ENCODE measurements around the gene TTC33. TPM values are rescaled to one million over a fixed set of nuclear protein-coding genes. Genes with fewer than 3 reads are reported as not detected.
"Not testable (repeated sequence)": the region's sequence is repeated elsewhere in the genome, so short reads cannot be mapped to it uniquely, and the experiment has no call there.

Gene TTC33
- total RNA-seq, 1 donor from 2014 or later: 19.3 TPM

GRCh38 chr5:40675396-40676133, 80.2 kb downstream of the TTC33 start:
- intact Hi-C loops (cut with DNase I): loop anchor here (5.0 kb wide), 1 partner anchor 53 kb away; no protein-coding TSS in a partner anchor
- ATAC-seq: no peak
- DNase-seq (ENCODE audit: missing footprints): no peak

- DNase-seq (ENCODE audit: missing footprints) (no peak), ATAC-seq (no peak)
- intact Hi-C loops (cut with DNase I): loop anchor here (5.0 kb wide), 1 partner anchor 52 kb away; no protein-coding TSS in a partner anchor
Observed at GRCh38 chr5:40674661-40675235, 81.0 kb downstream of the TTC33 start.

- intact Hi-C loops (cut with DNase I): no loop called here
- no peak for DNase-seq (ENCODE audit: missing footprints)
- ATAC-seq: peak; percentile 61
Observed at GRCh38 chr5:40672425-40672824, 83.3 kb downstream of the TTC33 start.

- ATAC-seq (no peak), DNase-seq (ENCODE audit: missing footprints) (no peak)
- intact Hi-C loops (cut with DNase I): no loop called here
Observed at GRCh38 chr5:40669606-40670390, 86.0 kb downstream of the TTC33 start.

- intact Hi-C loops (cut with DNase I): no loop called here
Observed at GRCh38 chr5:40667161-40667663, 88.5 kb downstream of the TTC33 start.

GRCh38 chr5:40666657-40667056, 89.1 kb downstream of the TTC33 start:
- ATAC-seq (no peak), DNase-seq (ENCODE audit: missing footprints) (no peak)
- intact Hi-C loops (cut with DNase I): no loop called here

More at GRCh38 chr5:40667161-40667663, 88.5 kb downstream of the TTC33 start:
- ATAC-seq (no peak), DNase-seq (ENCODE audit: missing footprints) (no peak)

- DNase-seq (ENCODE audit: missing footprints) (no peak), ATAC-seq (no peak)
- intact Hi-C loops (cut with DNase I): no loop called here
Observed at GRCh38 chr5:40665635-40666298, 90.0 kb downstream of the TTC33 start.

- intact Hi-C loops (cut with DNase I): no loop called here
- DNase-seq (ENCODE audit: missing footprints): no peak
- no peak for ATAC-seq
Observed at GRCh38 chr5:40660751-40661150, 95.0 kb downstream of the TTC33 start.

GRCh38 chr5:40656766-40657165, 99.0 kb downstream of the TTC33 start:
- DNase-seq (ENCODE audit: missing footprints) (no peak), ATAC-seq (no peak)
- intact Hi-C loops (cut with DNase I): no loop called here

GRCh38 chr5:40656091-40656490, 99.7 kb downstream of the TTC33 start:
- intact Hi-C loops (cut with DNase I); ATAC-seq; DNase-seq (ENCODE audit: missing footprints): not testable (repeated sequence)

GRCh38 chr5:40655138-40655537, 100.6 kb downstream of the TTC33 start:
- intact Hi-C loops (cut with DNase I): no loop called here
- ATAC-seq: no peak

GRCh38 chr5:40654377-40654991, 101.3 kb downstream of the TTC33 start:
- DNase-seq (ENCODE audit: missing footprints) (no peak), ATAC-seq (no peak)
- intact Hi-C loops (cut with DNase I): no loop called here

More at GRCh38 chr5:40655138-40655537, 100.6 kb downstream of the TTC33 start:
- no peak for DNase-seq (ENCODE audit: missing footprints)

- ATAC-seq: no peak
- intact Hi-C loops (cut with DNase I): no loop called here
- no peak for DNase-seq (ENCODE audit: missing footprints)
Observed at GRCh38 chr5:40653221-40654022, 102.3 kb downstream of the TTC33 start.

GRCh38 chr5:40652441-40653220, 103.1 kb downstream of the TTC33 start:
- no peak for ATAC-seq
- intact Hi-C loops (cut with DNase I): no loop called here
- DNase-seq (ENCODE audit: missing footprints): no peak

- intact Hi-C loops (cut with DNase I): no loop called here
- ATAC-seq (no peak), DNase-seq (ENCODE audit: missing footprints) (no peak)
Observed at GRCh38 chr5:40651201-40651600, 104.6 kb downstream of the TTC33 start.

GRCh38 chr5:40649463-40650030, 106.2 kb downstream of the TTC33 start:
- DNase-seq (ENCODE audit: missing footprints) (no peak), ATAC-seq (no peak)
- intact Hi-C loops (cut with DNase I): no loop called here

GRCh38 chr5:40648150-40648549, 107.6 kb downstream of the TTC33 start:
- no peak for ATAC-seq
- no peak for DNase-seq (ENCODE audit: missing footprints)
- intact Hi-C loops (cut with DNase I): no loop called here
